Central memory CD4-positive, alpha-beta T cell (primary cell): ENCODE measurements around the gene EXOC5.

Experiments
- DNase-seq: peaks from one replicate; pipeline ENCODE4 v3.0.0; 2022

Gene EXOC5

GRCh38 chr14:57161583-57162234 lies 107.0 kb downstream of the EXOC5 start:
- DNase-seq = no peak

DNA sequence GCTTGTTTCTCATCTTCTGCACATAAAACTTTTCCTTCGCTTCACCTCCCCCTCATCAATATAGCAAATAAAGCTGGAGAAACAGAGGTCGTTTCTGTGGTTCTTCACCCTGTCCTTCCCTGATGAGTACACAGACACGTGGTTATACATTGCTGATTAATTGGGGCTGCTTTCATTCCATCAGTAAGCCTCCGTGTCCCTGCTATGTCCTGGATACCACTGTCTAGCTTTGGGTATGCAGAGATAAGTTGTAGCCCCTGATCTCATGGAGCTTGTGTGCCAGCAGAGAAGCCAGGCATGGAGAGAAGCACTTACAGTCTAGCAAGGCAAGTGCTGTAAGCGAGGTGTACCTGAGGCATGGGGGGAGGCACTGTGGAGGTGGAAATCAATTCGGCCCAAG lies 108.4 kb downstream of the EXOC5 start:
- no peak for DNase-seq

DNA sequence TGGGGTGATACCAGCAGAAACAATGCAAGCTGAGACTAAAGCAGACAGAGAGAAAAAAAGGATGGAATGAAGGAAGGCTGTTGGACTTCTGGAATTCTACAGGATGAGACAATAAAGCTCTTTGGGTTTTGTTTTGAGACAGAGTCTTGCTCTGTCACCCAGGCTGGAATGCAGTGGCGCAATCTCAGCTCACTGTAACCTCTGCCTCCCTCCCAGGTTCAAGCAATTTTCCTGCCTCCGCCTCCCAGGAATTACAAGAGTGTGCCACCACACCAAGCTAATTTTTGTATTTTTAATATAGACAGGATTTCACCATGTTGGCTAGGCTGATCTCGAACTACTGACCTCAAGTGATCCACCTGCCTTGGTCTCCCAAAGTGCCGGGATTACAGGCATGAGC lies 115.4 kb downstream of the EXOC5 start:
- DNase-seq = no peak
